HepG2 (cell line): ENCODE results near the gene ZNF211. TPM values are rescaled to one million over a fixed set of nuclear protein-coding genes. Genes with fewer than 3 reads are reported as not detected.

ENCODE experiments used
- ATAC-seq: fragments of 200-7000 bp; cut with Tn5 transposase; 3 replicates; pipeline ENCODE4 v1.9.1; 2020; ENCODE audit warnings: mild to moderate bottlenecking, moderate library complexity
- BruUV-seq: library from RNA; stranded (reverse); fragments of 400-500 nt; replicated peaks from 2 replicates; lab custom pipeline; 2021; lab: Mats Ljungman, UMichigan
- CTCF ChIA-PET: fragments of 300-600 bp; formaldehyde crosslinking; extraction: SDS; loops from one replicate; lab custom pipeline; 2021; ENCODE audit warnings: low total read pairs, inconsistent platforms, low intra/inter-chr PET ratio; lab: Yijun Ruan, JAX
- POLR2A ChIA-PET: fragments of 350-600 bp; sonication (Branson Sonifier 250); formaldehyde crosslinking; loops from one replicate; lab custom pipeline; 2020; ENCODE audit warnings: antibody characterized with exemption, inconsistent platforms; lab: Yijun Ruan, JAX
- DNase-seq: peaks from one replicate; pipeline ENCODE4 v3.0.0-alpha.2; 2015; ENCODE audit warnings: low spot score
- FAIRE-seq: peaks from 3 replicates; lab custom pipeline; 2011; peaks lifted over from hg19 to GRCh38; lab: Jason Lieb, UNC
- H2AFZ ChIP-seq: one replicate; pipeline ENCODE4 v1.6.1; 2011; ENCODE audit warnings: low read length, inconsistent platforms
- H3K27ac ChIP-seq: fragments of 300-600 bp; 3 replicates; pipeline ENCODE4 v1.8.0; 2011; ENCODE audit warnings: mixed run types, mild to moderate bottlenecking, mixed read lengths, low read length, inconsistent platforms; ENCODE audit not compliant: insufficient read depth; ENCODE audit errors: extremely low read length
- H3K27me3 ChIP-seq, 2 experiments: fragments of 200-600 bp in 1 of 2; 2 replicates in 1 of 2; 3 replicates in 1 of 2; pipeline versions ENCODE4 v1.6.0 to v1.8.0; 2011; ENCODE audit warnings: low read length in 2 of 2, mild to moderate bottlenecking in 2 of 2, moderate library complexity in 2 of 2, inconsistent platforms in 1 of 2; ENCODE audit not compliant: insufficient read depth in 2 of 2, control insufficient read depth in 1 of 2
- H3K36me3 ChIP-seq, 2 experiments: fragments of 200-600 bp in 1 of 2; replicated peaks in 1 of 2; 2 replicates in 1 of 2; 3 replicates in 1 of 2; pipeline versions ENCODE4 v1.5.1 to v1.8.0; 2011; ENCODE audit warnings: low read length in 2 of 2, inconsistent platforms in 1 of 2; ENCODE audit not compliant: insufficient read depth in 2 of 2, control insufficient read depth in 1 of 2
- H3K4me1 ChIP-seq: 2 replicates; pipeline ENCODE4 v1.5.1; 2012; ENCODE audit warnings: low read length, inconsistent platforms; ENCODE audit not compliant: insufficient read depth
- H3K4me2 ChIP-seq: 2 replicates; pipeline ENCODE4 v1.6.0; 2011; ENCODE audit warnings: low read depth, low read length, inconsistent platforms
- H3K4me3 ChIP-seq, 3 experiments: fragments of 200-600 bp in 1 of 3; sonication (generic), shearing (Covaris generic) in 1 of 3; replicated peaks in 1 of 3; 2 replicates each; pipeline ENCODE4 v1.5.1; 2011 to 2016; ENCODE audit warnings: low read length in 3 of 3, inconsistent platforms in 2 of 3, low read depth in 2 of 3, mild to moderate bottlenecking in 2 of 3, control low read depth in 1 of 3, mixed read lengths in 1 of 3; ENCODE audit not compliant: insufficient read depth in 1 of 3
- H3K79me2 ChIP-seq: one replicate; pipeline ENCODE4 v1.6.1; 2011; ENCODE audit warnings: low read length, inconsistent platforms; ENCODE audit not compliant: insufficient read depth
- H3K9ac ChIP-seq: 2 replicates; pipeline ENCODE4 v1.6.0; 2011; ENCODE audit warnings: mild to moderate bottlenecking, low read depth, low read length, inconsistent platforms; ENCODE audit not compliant: insufficient read depth
- H3K9me3 ChIP-seq: 2 replicates; pipeline ENCODE4 v1.5.1; 2012; ENCODE audit warnings: mild to moderate bottlenecking, low read length
- H4K20me1 ChIP-seq: 2 replicates; pipeline ENCODE4 v1.6.0; 2011; ENCODE audit warnings: inconsistent platforms, mild to moderate bottlenecking, low read length, moderate library complexity; ENCODE audit not compliant: insufficient read depth
- THAP9 ChIP-seq: sonication (generic); formaldehyde crosslinking; IDR thresholded peaks from 2 replicates; pipeline ENCODE4; 2020; ENCODE audit warnings: missing genetic modification reagents, mild to moderate bottlenecking, borderline replicate concordance
- ZNF562 ChIP-seq: sonication (generic); formaldehyde crosslinking; IDR thresholded peaks from 2 replicates; pipeline ENCODE4 v1.8.0; 2022; ENCODE audit warnings: missing genetic modification reagents, borderline replicate concordance
- ZSCAN25 ChIP-seq: sonication (generic); formaldehyde crosslinking; IDR thresholded peaks from 2 replicates; pipeline ENCODE4 v1.8.0; 2022; ENCODE audit warnings: mild to moderate bottlenecking, missing genetic modification reagents
- WGBS: methylation state at CpG from one replicate; pipeline ENCODE4 v1.1.6; 2017; ENCODE audit warnings: low lambda C conversion rate; 5-methylcytosine and 5-hydroxymethylcytosine counted together
- in situ Hi-C: cut with HindIII; loops from 2 replicates; pipeline ENCODE4 v1.10.0; 2017; ENCODE audit warnings: low pct_unique_long_range_greater_than_20kb; ENCODE audit not compliant: extremely low pct_ligation_motif_present
- intact Hi-C: fragments of 100-400 bp; cut with micrococcal nuclease; formaldehyde crosslinking; loops from one replicate; pipeline ENCODE4 v1.10.0; 2022; ENCODE audit not compliant: unreplicated experiment
- polyA plus RNA-seq, 8 experiments: library from polyadenylated mRNA; depleted of rRNA in 3 of 8; stranded (reverse) in 7 of 8; unstranded in 1 of 8; fragments of >200 nt; fragmentation: Illumina TruSeq in 4 of 8; extraction: Trizol in 4 of 8; gene quantifications; 2 replicates each; pipeline versions ENCODE4 v1.2.1 to v1.2.3, GENCODE V29; 2011 to 2016; ENCODE audit warnings: low read depth in 4 of 8, missing spikeins in 1 of 8, mixed read lengths in 1 of 8; ENCODE audit not compliant: insufficient read depth in 1 of 8
- total RNA-seq, 5 experiments: library from RNA; depleted of rRNA; stranded (reverse); fragments of >200 nt; fragmentation: Illumina TruSeq; extraction: Trizol; gene quantifications; 2 replicates each; pipeline ENCODE4 v1.2.3, GENCODE V29; 2016; ENCODE audit warnings: low read depth in 1 of 5

The ZNF211 gene
- total and polyA plus RNA-seq, 2 of the 13 experiments (the other 11 are each of a cell fraction or from before 2014, with no cell fraction given): 9.9 to 11.2 TPM

DNA sequence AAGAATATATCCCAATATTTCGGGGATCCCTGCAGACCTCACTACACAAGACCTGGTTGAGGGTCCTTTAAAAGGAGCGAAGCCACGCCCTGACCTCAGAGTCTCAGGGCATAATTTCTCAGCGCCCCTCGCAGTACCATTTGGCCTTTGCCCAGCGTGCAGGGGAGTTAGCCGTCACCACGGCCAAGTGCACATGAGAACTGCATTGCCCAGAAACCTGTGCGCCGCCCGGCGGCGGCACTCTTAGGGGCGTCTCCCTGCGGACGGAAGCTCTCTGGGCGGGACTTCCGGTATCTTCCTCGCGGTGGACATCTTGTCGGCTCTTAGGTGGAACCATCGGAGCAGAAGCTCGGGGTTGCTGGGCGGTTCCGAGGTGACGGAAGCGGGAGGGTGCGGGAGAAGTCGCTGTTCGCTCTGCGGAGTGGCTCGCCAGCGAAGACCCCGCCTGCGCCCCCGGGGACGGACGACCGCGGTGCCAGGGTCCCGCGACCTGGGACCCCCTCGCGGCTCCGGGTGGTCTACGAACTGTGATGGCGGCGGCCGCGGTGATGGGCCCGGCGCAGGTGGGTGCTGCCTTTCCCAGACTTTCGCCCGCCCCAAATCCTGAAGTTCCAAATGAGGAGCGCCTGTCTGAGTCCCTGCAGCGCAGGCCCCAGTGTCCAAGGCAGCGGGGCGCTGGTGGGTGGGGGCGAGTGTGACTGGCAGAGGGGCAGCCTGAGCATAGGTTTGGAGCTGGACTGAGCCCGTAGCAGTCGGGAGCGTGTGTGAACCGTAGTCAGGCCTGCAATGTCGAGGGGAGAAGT lies 18.8 kb upstream of the ZNF211 start, which contains the start of gene ZNF134 (continued):
- peak; percentile 75 for TF ChIP-seq THAP9 (CRISPR knock-in tag)

- peak overlapping the region; percentile 96 for H3K4me2 ChIP-seq
- no peak for DNase-seq
- no peaks in the 10 kb centered on the region; a peak in 1 of 5 replicates for H3K27me3 ChIP-seq
- intact Hi-C loops: loop anchor here (2.0 kb wide), 1 partner anchor 253 kb away; the partner anchor contains the start of genes TRAPPC2B and ZNF547
- H3K36me3 ChIP-seq: peaks cover 19 to 44% of the 10 kb centered on the region in 2 experiments
- H3K9me3 ChIP-seq: peaks cover 8% of the 10 kb centered on the region; the same call in 1 of the 2 replicates
- H3K9ac ChIP-seq: peak overlapping the region; percentile 89; the same call in 1 of the 2 replicates
- H3K27ac ChIP-seq: no peak overlapping the region
- peaks cover 51% of the 10 kb centered on the region for H3K79me2 ChIP-seq
- H2AFZ ChIP-seq: no peak overlapping the region
- peak overlapping the region; percentile 92 to 97 (median 97) for H3K4me3 ChIP-seq
- in situ Hi-C loops: no loop called here
- H3K4me1 ChIP-seq: peaks cover 42% of the 10 kb centered on the region
- no peak for FAIRE-seq
- ChIA-PET CTCF (no interaction called here), POLR2A (interaction anchor here (1.7 kb wide), 1 partner anchor 66 kb away, joined by 7 read pairs; the partner anchor contains the start of gene ZNF551)
- H4K20me1 ChIP-seq: no peaks in the 10 kb centered on the region; the same call in 1 of the 2 replicates
- WGBS: 91% methylated on average over 3 of the region's 3 CpGs
- no TSS peak for BruUV-seq
- ATAC-seq: no peak
- TF ChIP-seq ZNF562 (CRISPR knock-in tag) (peak; percentile 95), ZSCAN25 (CRISPR knock-in tag) (no peak)
These were observed 17.6 kb upstream of the ZNF211 start for GRCh38 chr19:57615346-57615745.
